Natural killer cell (primary cell): ENCODE results near the gene BAG3. TPM values are rescaled to one million over a fixed set of nuclear protein-coding genes. Genes with fewer than 3 reads are reported as not detected.

Experiments
- ATAC-seq, 3 donors: fragments of 150-1000 bp in 2 of 3; fragments of 200-7000 bp in 1 of 3; cut with Tn5 transposase; 1 replicate in 1 of 3; 2 replicates in 2 of 3; pipeline ENCODE4 v1.10.0; 2021; ENCODE audit warnings: mild to moderate bottlenecking in 2 of 3, moderate library complexity in 2 of 3
- DNase-seq, 2 donors: peaks; one replicate each; pipeline versions ENCODE4 v3.0.0 to v3.0.0-alpha.2; 2013 to 2021; ENCODE audit warnings: mixed read lengths in 1 of 2
- H3K27ac ChIP-seq: one replicate; pipeline ENCODE4 v1.5.1; 2013; ENCODE audit warnings: mild to moderate bottlenecking, low read length
- H3K27me3 ChIP-seq: one replicate; pipeline ENCODE4 v1.6.1; 2013; ENCODE audit warnings: low read length; ENCODE audit not compliant: control insufficient read depth, insufficient read depth
- H3K36me3 ChIP-seq: one replicate; pipeline ENCODE4 v1.6.1; 2013; ENCODE audit warnings: low read length; ENCODE audit not compliant: control insufficient read depth, insufficient read depth
- H3K4me1 ChIP-seq: one replicate; pipeline ENCODE4 v1.6.1; 2013; ENCODE audit warnings: low read length; ENCODE audit not compliant: control insufficient read depth, insufficient read depth
- H3K4me3 ChIP-seq: one replicate; pipeline ENCODE4 v1.5.1; 2013; ENCODE audit warnings: low read length
- H3K9me3 ChIP-seq: one replicate; pipeline ENCODE4 v1.6.1; 2013; ENCODE audit warnings: low read length; ENCODE audit not compliant: control insufficient read depth, insufficient read depth
- H3K27ac Mint-ChIP-seq, 2 donors: one replicate each; pipeline ENCODE4 v1.8.0; 2022; ENCODE audit warnings: mild to moderate bottlenecking in 2 of 2, mixed read lengths in 2 of 2, moderate library complexity in 1 of 2
- H3K27me3 Mint-ChIP-seq, 2 donors: one replicate each; pipeline ENCODE4 v1.8.0; 2022; ENCODE audit warnings: low read depth in 2 of 2, mixed read lengths in 2 of 2
- H3K36me3 Mint-ChIP-seq: one replicate; pipeline ENCODE4 v1.8.0; 2022; ENCODE audit warnings: mixed read lengths
- H3K4me1 Mint-ChIP-seq, 2 donors: one replicate each; pipeline ENCODE4 v1.8.0; 2022; ENCODE audit warnings: mixed read lengths in 2 of 2
- H3K4me3 Mint-ChIP-seq: one replicate; pipeline ENCODE4 v1.8.0; 2022; ENCODE audit warnings: mild to moderate bottlenecking, moderate library complexity, mixed read lengths
- H3K9me3 Mint-ChIP-seq, 2 donors: one replicate each; pipeline ENCODE4 v1.8.0; 2022; ENCODE audit warnings: mixed read lengths in 2 of 2
- WGBS: methylation state at CpG from one replicate; pipeline ENCODE4 v1.1.7; 2013; ENCODE audit warnings: missing lambda C conversion rate; ENCODE audit not compliant: insufficient coverage; 5-methylcytosine and 5-hydroxymethylcytosine counted together
- intact Hi-C: fragments of 100-400 bp; cut with micrococcal nuclease; formaldehyde crosslinking; loops from one replicate; pipeline ENCODE4 v1.14.2; 2022
- total RNA-seq, 4 donors: library from RNA; stranded (reverse); fragments of 120-200 nt in 1 of 4; gene quantifications; one replicate each; pipeline versions ENCODE4 v1.2.3 to v1.2.4, GENCODE V29; 2013 to 2022
- TF ChIP-seq, protein P1 (sequence below): fragments of 200-600 bp; IDR thresholded peaks from one replicate; pipeline ENCODE4 v1.8.0; 2022; ENCODE audit warnings: antibody characterized with exemption

Gene BAG3
- total RNA-seq, 3 donors from 2014 or later (not counting 1 experiment from before 2014, with no cell fraction given) = 7.6 to 9.7 (median 8.3) TPM

DNA sequence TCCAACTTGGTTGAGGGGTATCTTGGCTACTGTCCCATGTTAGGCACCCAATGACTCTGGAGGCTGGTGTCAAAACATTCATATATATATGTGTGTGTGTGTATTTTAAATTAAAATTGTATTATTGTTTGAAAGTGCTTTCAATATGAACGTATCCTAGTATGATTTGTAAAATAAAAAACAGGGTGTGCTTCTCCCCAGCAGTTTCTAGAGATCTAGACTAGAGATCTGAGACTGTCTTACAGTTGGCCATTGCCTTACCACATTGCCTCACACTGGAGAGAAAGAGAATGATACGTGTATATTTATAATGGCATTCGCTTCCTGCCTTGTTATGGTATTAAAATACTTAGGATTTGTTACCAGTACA lies 1.2 kb downstream of the BAG3 start:
- ATAC-seq (peak in 2 of 3 donors; percentile 24 to 36), DNase-seq (peak in 1 of 2 donors; percentile 76)
- Histone ChIP-seq H3K27ac (no peak overlapping the region), H3K9me3 (no peaks in the 10 kb centered on the region), H3K4me1 (peaks cover 3% of the 10 kb centered on the region), H3K36me3 (no peaks in the 10 kb centered on the region), H3K27me3 (no peaks in the 10 kb centered on the region), H3K4me3 (peak overlapping the region; percentile 0)
- TF ChIP-seq, protein P1, sequence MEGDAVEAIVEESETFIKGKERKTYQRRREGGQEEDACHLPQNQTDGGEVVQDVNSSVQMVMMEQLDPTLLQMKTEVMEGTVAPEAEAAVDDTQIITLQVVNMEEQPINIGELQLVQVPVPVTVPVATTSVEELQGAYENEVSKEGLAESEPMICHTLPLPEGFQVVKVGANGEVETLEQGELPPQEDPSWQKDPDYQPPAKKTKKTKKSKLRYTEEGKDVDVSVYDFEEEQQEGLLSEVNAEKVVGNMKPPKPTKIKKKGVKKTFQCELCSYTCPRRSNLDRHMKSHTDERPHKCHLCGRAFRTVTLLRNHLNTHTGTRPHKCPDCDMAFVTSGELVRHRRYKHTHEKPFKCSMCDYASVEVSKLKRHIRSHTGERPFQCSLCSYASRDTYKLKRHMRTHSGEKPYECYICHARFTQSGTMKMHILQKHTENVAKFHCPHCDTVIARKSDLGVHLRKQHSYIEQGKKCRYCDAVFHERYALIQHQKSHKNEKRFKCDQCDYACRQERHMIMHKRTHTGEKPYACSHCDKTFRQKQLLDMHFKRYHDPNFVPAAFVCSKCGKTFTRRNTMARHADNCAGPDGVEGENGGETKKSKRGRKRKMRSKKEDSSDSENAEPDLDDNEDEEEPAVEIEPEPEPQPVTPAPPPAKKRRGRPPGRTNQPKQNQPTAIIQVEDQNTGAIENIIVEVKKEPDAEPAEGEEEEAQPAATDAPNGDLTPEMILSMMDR = no peak
- peak overlapping the region; percentile 28 to 71 for H3K27ac Mint-ChIP-seq
- H3K36me3 Mint-ChIP-seq = no peaks in the 10 kb centered on the region
- H3K27me3 Mint-ChIP-seq = no peaks in the 10 kb centered on the region
- H3K4me3 Mint-ChIP-seq = peak overlapping the region; percentile 87
- no peaks in the 10 kb centered on the region for H3K9me3 Mint-ChIP-seq
- 22% methylated on average over 1 of the region's 3 CpGs for WGBS
- H3K4me1 Mint-ChIP-seq = peaks cover 23 to 27% of the 10 kb centered on the region in 2 donors
- intact Hi-C loops = loop anchor here (5.0 kb wide), 1 partner anchor 75 kb away; the partner anchor contains the start of gene INPP5F

- TF ChIP-seq, protein P1 = no peak
- Mint-ChIP-seq H3K27me3 (no peaks in the 10 kb centered on the region), H3K36me3 (no peaks in the 10 kb centered on the region), H3K27ac (no peak overlapping the region), H3K4me1 (peaks cover 23 to 27% of the 10 kb centered on the region in 2 donors), H3K9me3 (no peaks in the 10 kb centered on the region), H3K4me3 (peak overlapping the region; percentile 29)
- H3K4me1 ChIP-seq = peaks cover 3% of the 10 kb centered on the region
- DNase-seq (peak in 1 of 2 donors; percentile 55), ATAC-seq (no peak)
- H3K9me3 ChIP-seq = no peaks in the 10 kb centered on the region
- no peaks in the 10 kb centered on the region for H3K27me3 ChIP-seq
- WGBS = no CpG with 5 or more reads among the region's 1 CpG
- intact Hi-C loops = loop anchor here (5.0 kb wide), 1 partner anchor 74 kb away; the partner anchor contains the start of gene INPP5F
- H3K36me3 ChIP-seq = no peaks in the 10 kb centered on the region
- H3K27ac ChIP-seq = no peak overlapping the region
- no peak overlapping the region for H3K4me3 ChIP-seq
Measured at GRCh38 chr10:119653209-119653608, 2.0 kb downstream of the BAG3 start.

GRCh38 chr10:119653916-119654315 lies 2.7 kb downstream of the BAG3 start:
- Histone ChIP-seq H3K9me3 (no peaks in the 10 kb centered on the region), H3K27me3 (no peaks in the 10 kb centered on the region), H3K36me3 (no peaks in the 10 kb centered on the region), H3K4me3 (no peak overlapping the region), H3K27ac (no peak overlapping the region), H3K4me1 (peaks cover 3% of the 10 kb centered on the region)
- Mint-ChIP-seq H3K9me3 (no peaks in the 10 kb centered on the region), H3K27ac (no peak overlapping the region), H3K4me3 (no peak overlapping the region), H3K36me3 (no peaks in the 10 kb centered on the region), H3K4me1 (peaks cover 23 to 27% of the 10 kb centered on the region in 2 donors), H3K27me3 (no peaks in the 10 kb centered on the region)
- no peak for ATAC-seq
- WGBS = 88% methylated on average over 2 of the region's 2 CpGs
- TF ChIP-seq, protein P1 = no peak
- no peak for DNase-seq
- intact Hi-C loops = loop anchor here (5.0 kb wide), 1 partner anchor 73 kb away; the partner anchor contains the start of gene INPP5F

DNA sequence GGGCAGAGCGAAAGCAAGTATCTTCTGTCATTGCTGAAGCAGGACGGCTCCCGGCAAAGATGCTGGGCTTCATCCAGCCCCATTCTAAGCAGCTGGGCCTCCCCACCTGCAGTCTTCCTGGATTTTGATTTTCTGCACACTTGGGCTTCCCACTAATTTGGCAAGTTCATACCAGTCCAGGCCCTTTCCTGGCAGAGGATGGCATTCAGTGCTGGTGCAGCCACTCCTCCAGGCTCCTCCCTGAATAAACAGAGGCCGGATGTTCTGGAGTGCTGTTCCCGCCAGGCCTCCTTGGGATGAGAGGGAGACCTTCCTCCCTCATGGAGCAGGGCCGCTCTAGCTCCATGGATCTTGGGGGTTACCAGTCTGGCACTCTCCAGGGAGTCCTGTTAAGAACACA lies 3.4 kb downstream of the BAG3 start:
- Mint-ChIP-seq H3K27ac (no peak overlapping the region), H3K9me3 (no peaks in the 10 kb centered on the region), H3K4me3 (peak overlapping the region; percentile 21), H3K4me1 (peaks cover 23 to 27% of the 10 kb centered on the region in 2 donors), H3K27me3 (no peaks in the 10 kb centered on the region), H3K36me3 (no peaks in the 10 kb centered on the region)
- intact Hi-C loops = loop anchor here (5.0 kb wide), 1 partner anchor 73 kb away; the partner anchor contains the start of gene INPP5F
- Histone ChIP-seq H3K36me3 (no peaks in the 10 kb centered on the region), H3K4me3 (no peak overlapping the region), H3K9me3 (no peaks in the 10 kb centered on the region), H3K27me3 (no peaks in the 10 kb centered on the region), H3K27ac (no peak overlapping the region), H3K4me1 (peaks cover 3% of the 10 kb centered on the region)
- WGBS = 97% methylated on average over 6 of the region's 6 CpGs
- TF ChIP-seq, protein P1 = no peak
- ATAC-seq = no peak
- DNase-seq = no peak
